CD14-positive monocyte (primary cell): Measurements from ENCODE around the gene SSNA1. TPM values are rescaled to one million over a fixed set of nuclear protein-coding genes. Genes with fewer than 3 reads are reported as not detected.

Source experiments
- DNase-seq, 3 donors: peaks; one replicate each; pipeline ENCODE4 v3.0.0-alpha.2; 2011 to 2022
- H2AFZ ChIP-seq: 2 replicates; pipeline ENCODE4 v1.6.0; 2012; ENCODE audit warnings: mild to moderate bottlenecking, low read depth, low read length, inconsistent platforms; ENCODE audit not compliant: insufficient read depth, poor library complexity, severe bottlenecking
- H3K27ac ChIP-seq, 2 donors: 1 replicate in 1 of 2; 2 replicates in 1 of 2; pipeline ENCODE4 v1.5.1; 2012 to 2013; ENCODE audit warnings: low read length in 2 of 2, control low read depth in 1 of 2, inconsistent platforms in 1 of 2, low read depth in 1 of 2, mild to moderate bottlenecking in 1 of 2
- H3K27me3 ChIP-seq, 2 donors: one replicate each; pipeline versions ENCODE4 v1.6.0 to v1.6.1; 2011 to 2013; ENCODE audit warnings: low read length in 2 of 2; ENCODE audit not compliant: control insufficient read depth in 2 of 2, insufficient read depth in 2 of 2
- H3K36me3 ChIP-seq, 2 donors: replicated peaks in 1 of 2; 1 replicate in 1 of 2; 2 replicates in 1 of 2; pipeline versions ENCODE4 v1.5.1 to v1.6.1; 2012 to 2013; ENCODE audit warnings: low read length in 2 of 2, control low read depth in 1 of 2, inconsistent platforms in 1 of 2, mild to moderate bottlenecking in 1 of 2; ENCODE audit not compliant: insufficient read depth in 2 of 2, control insufficient read depth in 1 of 2
- H3K4me1 ChIP-seq, 2 donors: 1 replicate in 1 of 2; 2 replicates in 1 of 2; pipeline versions ENCODE4 v1.5.1 to v1.6.1; 2012 to 2013; ENCODE audit warnings: low read length in 2 of 2, control low read depth in 1 of 2, inconsistent platforms in 1 of 2, mild to moderate bottlenecking in 1 of 2, moderate library complexity in 1 of 2; ENCODE audit not compliant: insufficient read depth in 2 of 2, control insufficient read depth in 1 of 2
- H3K4me2 ChIP-seq: replicated peaks from 2 replicates; pipeline ENCODE3; 2012; ENCODE audit warnings: low read length, moderate library complexity, mild to moderate bottlenecking; ENCODE audit not compliant: poor library complexity, severe bottlenecking; ENCODE audit errors: extremely low read depth
- H3K4me3 ChIP-seq, 3 experiments: fragments of 200-600 bp in 1 of 3; sonication (generic) in 1 of 3; replicated peaks in 1 of 3; 1 replicate in 2 of 3; 2 replicates in 1 of 3; pipeline ENCODE4 v1.5.1; 2011 to 2013; ENCODE audit warnings: low read length in 3 of 3, mild to moderate bottlenecking in 3 of 3, control low read depth in 2 of 3, low read depth in 2 of 3, inconsistent platforms in 1 of 3, moderate library complexity in 1 of 3
- H3K79me2 ChIP-seq: 2 replicates; pipeline ENCODE4 v1.6.0; 2012; ENCODE audit warnings: mild to moderate bottlenecking, control low read depth, inconsistent platforms, low read length, moderate library complexity; ENCODE audit not compliant: insufficient read depth
- H3K9ac ChIP-seq: 2 replicates; pipeline ENCODE4 v1.6.0; 2017; ENCODE audit warnings: low read length, mild to moderate bottlenecking; ENCODE audit not compliant: insufficient read depth, poor library complexity, severe bottlenecking
- H3K9me3 ChIP-seq, 2 donors: replicated peaks in 1 of 2; 1 replicate in 1 of 2; 2 replicates in 1 of 2; pipeline versions ENCODE4 v1.5.1 to v1.6.1; 2012 to 2013; ENCODE audit warnings: low read length in 2 of 2, control low read depth in 1 of 2; ENCODE audit not compliant: control insufficient read depth in 1 of 2, insufficient read depth in 1 of 2
- H4K20me1 ChIP-seq: 2 replicates; pipeline ENCODE4 v1.6.0; 2012; ENCODE audit warnings: mild to moderate bottlenecking, low read length, control low read depth, moderate library complexity; ENCODE audit not compliant: insufficient read depth
- H3K27ac Mint-ChIP-seq, 7 donors: one replicate each; pipeline ENCODE4 v1.8.0; 2020; ENCODE audit warnings: mild to moderate bottlenecking in 7 of 7, mixed read lengths in 7 of 7, moderate library complexity in 6 of 7, inconsistent platforms in 2 of 7
- H3K27me3 Mint-ChIP-seq, 3 donors: one replicate each; pipeline ENCODE4 v1.8.0; 2021 to 2022; ENCODE audit warnings: low read depth in 3 of 3, mild to moderate bottlenecking in 3 of 3, mixed read lengths in 3 of 3, moderate library complexity in 3 of 3, inconsistent platforms in 1 of 3
- H3K36me3 Mint-ChIP-seq, 2 donors: one replicate each; pipeline ENCODE4 v1.8.0; 2020; ENCODE audit warnings: mixed read lengths in 2 of 2, inconsistent platforms in 1 of 2, mild to moderate bottlenecking in 1 of 2
- H3K4me1 Mint-ChIP-seq: one replicate; pipeline ENCODE4 v1.8.0; 2020; ENCODE audit warnings: mild to moderate bottlenecking, mixed read lengths
- H3K4me3 Mint-ChIP-seq, 2 donors: one replicate each; pipeline ENCODE4 v1.8.0; 2020; ENCODE audit warnings: mild to moderate bottlenecking in 2 of 2, mixed read lengths in 2 of 2, moderate library complexity in 1 of 2
- H3K9me3 Mint-ChIP-seq, 7 donors: one replicate each; pipeline ENCODE4 v1.8.0; 2020 to 2022; ENCODE audit warnings: mixed read lengths in 7 of 7, mild to moderate bottlenecking in 6 of 7, moderate library complexity in 6 of 7, inconsistent platforms in 2 of 7
- WGBS: methylation state at CpG from one replicate; pipeline ENCODE4 v1.1.5; 2013; ENCODE audit warnings: missing lambda C conversion rate; ENCODE audit not compliant: insufficient coverage; 5-methylcytosine and 5-hydroxymethylcytosine counted together
- intact Hi-C, 2 donors: fragments of 100-400 bp; cut with micrococcal nuclease; formaldehyde crosslinking; loops; one replicate each; pipeline versions ENCODE4 v1.15.0 to v1.15.1; 2023
- polyA plus RNA-seq, 3 donors: library from polyadenylated mRNA; depleted of rRNA in 1 of 3; unstranded in 2 of 3; stranded (reverse) in 1 of 3; fragments of 300-500 nt in 2 of 3; fragments of >200 nt in 1 of 3; fragmentation: Illumina TruSeq in 2 of 3; gene quantifications; 1 replicate in 2 of 3; 2 replicates in 1 of 3; pipeline ENCODE4 v1.2.3, GENCODE V29; 2012 to 2021
- TF ChIP-seq, protein P1 (sequence below): fragments of 200-600 bp; IDR thresholded peaks from one replicate; pipeline ENCODE4 v1.8.0; 2022; ENCODE audit warnings: antibody characterized with exemption, mild to moderate bottlenecking

Gene SSNA1
- polyA plus RNA-seq, 3 donors, result 87.0 to 118 (median 98.3) TPM

DNA sequence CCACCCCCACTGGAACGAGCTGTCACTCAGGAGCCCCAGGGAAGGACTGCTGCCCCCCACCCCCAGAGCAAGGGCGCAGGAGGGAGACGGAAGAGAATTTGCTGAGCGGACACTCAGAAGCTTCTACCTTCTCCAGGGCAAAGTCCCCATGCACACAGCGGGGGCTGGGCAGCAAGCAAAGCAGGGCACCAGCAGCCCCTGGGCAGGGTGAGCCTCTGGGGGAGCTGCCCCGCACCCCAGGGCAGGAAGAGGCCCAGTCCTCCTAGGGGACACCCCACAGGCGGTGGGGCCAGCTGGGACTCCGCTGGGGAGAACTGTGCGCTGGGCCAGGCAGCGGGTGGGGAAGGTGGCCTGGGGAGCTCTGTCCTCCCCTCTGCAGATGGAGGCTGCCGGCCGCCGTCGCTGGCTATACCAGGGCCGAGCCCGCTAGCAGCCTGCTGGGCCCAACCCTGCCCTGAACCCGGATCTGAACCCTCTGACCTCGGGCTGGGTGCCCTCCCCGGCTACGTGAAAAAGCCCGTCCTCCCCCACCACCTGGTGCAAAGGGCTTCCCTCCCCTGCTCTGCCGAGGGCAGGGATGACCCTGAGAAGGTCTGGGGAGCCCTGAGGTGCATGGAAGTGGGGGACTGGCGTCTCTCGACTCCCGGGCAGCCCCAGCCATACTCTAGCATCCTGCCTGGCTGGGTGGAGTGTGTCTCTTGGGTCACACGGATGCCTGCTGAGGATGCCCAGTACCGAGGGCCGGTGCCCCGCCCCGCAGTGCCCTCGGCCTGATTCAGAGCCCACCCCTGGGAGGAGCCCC is 41.6 kb downstream of the SSNA1 start:
- TF ChIP-seq, protein P1, sequence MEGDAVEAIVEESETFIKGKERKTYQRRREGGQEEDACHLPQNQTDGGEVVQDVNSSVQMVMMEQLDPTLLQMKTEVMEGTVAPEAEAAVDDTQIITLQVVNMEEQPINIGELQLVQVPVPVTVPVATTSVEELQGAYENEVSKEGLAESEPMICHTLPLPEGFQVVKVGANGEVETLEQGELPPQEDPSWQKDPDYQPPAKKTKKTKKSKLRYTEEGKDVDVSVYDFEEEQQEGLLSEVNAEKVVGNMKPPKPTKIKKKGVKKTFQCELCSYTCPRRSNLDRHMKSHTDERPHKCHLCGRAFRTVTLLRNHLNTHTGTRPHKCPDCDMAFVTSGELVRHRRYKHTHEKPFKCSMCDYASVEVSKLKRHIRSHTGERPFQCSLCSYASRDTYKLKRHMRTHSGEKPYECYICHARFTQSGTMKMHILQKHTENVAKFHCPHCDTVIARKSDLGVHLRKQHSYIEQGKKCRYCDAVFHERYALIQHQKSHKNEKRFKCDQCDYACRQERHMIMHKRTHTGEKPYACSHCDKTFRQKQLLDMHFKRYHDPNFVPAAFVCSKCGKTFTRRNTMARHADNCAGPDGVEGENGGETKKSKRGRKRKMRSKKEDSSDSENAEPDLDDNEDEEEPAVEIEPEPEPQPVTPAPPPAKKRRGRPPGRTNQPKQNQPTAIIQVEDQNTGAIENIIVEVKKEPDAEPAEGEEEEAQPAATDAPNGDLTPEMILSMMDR, result no peak
- H3K27ac Mint-ChIP-seq, result no peak overlapping the region
- H3K9me3 Mint-ChIP-seq, result peaks cover 0 to 4% (median 0%) of the 10 kb centered on the region in 7 donors
- H3K4me1 Mint-ChIP-seq, result peaks cover 5% of the 10 kb centered on the region
- no peak for DNase-seq
- no peaks in the 10 kb centered on the region for H3K36me3 Mint-ChIP-seq
- no peak overlapping the region for H3K4me3 Mint-ChIP-seq
- 58% methylated on average over 14 of the region's 31 CpGs for WGBS
- Histone ChIP-seq H4K20me1 (no peaks in the 10 kb centered on the region), H3K9ac (no peak overlapping the region), H3K4me3 (no peak overlapping the region), H3K36me3 (no peaks in the 10 kb centered on the region), H3K27me3 (peaks cover 0 to 9% of the 10 kb centered on the region in 2 donors), H3K79me2 (no peaks in the 10 kb centered on the region), H3K27ac (no peak overlapping the region), H3K9me3 (no peaks in the 10 kb centered on the region), H3K4me1 (peaks cover 3% of the 10 kb centered on the region in 2 donors), H3K4me2 (no peak overlapping the region), H2AFZ (no peak overlapping the region)
- intact Hi-C loops, result loop anchor here in 1 of 2 donors (5.0 kb wide), 1 partner anchor 113 kb away; no protein-coding TSS in a partner anchor
- H3K27me3 Mint-ChIP-seq, result peaks cover 2 to 45% (median 9%) of the 10 kb centered on the region in 3 donors

DNA sequence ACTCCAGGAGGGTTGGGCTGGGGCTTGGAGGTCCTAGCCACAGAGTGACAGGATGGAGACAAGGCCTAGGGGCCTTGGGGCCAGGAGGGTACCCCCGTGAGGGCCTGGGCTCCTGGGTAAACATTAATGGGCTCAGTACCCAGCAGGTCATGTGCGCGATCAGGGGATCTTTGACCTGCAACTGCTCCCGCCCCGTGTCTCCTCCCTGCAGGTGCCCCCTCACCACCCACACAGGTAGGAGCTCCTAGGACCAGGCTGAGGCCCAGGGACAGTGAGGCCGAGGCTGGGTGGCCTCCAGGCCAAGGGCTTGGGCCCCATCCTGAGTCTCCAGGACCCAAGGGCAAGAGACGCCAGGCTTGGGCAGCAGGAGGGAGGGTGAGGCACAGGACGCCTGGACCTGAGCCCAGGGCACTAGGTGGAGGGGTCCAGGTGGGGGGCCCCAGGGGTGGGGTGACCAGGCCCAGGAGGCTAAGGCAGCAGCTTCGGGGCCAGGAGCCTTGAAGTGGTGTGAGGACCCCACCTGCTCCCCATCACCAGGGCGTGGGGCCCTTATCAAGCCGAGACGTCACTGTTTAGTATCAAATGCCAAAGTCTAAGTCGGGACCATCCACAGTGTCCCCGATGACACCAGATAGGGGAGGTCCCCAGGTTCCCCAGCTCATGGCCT is 42.4 kb downstream of the SSNA1 start, which contains the start of gene SLC34A3:
Gene SLC34A3 (plus strand): TSS at position 197 of the 667 bp plus-strand sequence. CDS start 802 bp downstream, outside the sequence.
- WGBS, result 89% methylated on average over 11 of the region's 14 CpGs
- H3K79me2 ChIP-seq, result no peaks in the 10 kb centered on the region
- Mint-ChIP-seq H3K36me3 (no peaks in the 10 kb centered on the region), H3K4me1 (peaks cover 2% of the 10 kb centered on the region), H3K27ac (no peak within 1 kb of the TSS), H3K9me3 (peaks cover 0 to 4% (median 0%) of the 10 kb centered on the region in 7 donors), H3K27me3 (peaks cover 2 to 50% (median 12%) of the 10 kb centered on the region in 3 donors), H3K4me3 (no peak within 1 kb of the TSS)
- H4K20me1 ChIP-seq, result no peaks in the 10 kb centered on the region
- H2AFZ ChIP-seq, result no peak within 1 kb of the TSS
- H3K4me3 ChIP-seq, result no peak within 1 kb of the TSS
- H3K27ac ChIP-seq, result no peak within 1 kb of the TSS
- H3K36me3 ChIP-seq, result no peaks in the 10 kb centered on the region
- intact Hi-C loops, result no loop called here
- H3K9ac ChIP-seq, result no peak within 1 kb of the TSS
- no peaks in the 10 kb centered on the region for H3K4me1 ChIP-seq
- H3K9me3 ChIP-seq, result no peaks in the 10 kb centered on the region
- DNase-seq, result no peak
- H3K4me2 ChIP-seq, result no peak within 1 kb of the TSS
- TF ChIP-seq, protein P1, result no peak
- H3K27me3 ChIP-seq, result peaks cover 0 to 9% of the 10 kb centered on the region in 2 donors
